ENCODE data around the gene MUC5AC.
"Not testable (repeated sequence)": the region's sequence is repeated elsewhere in the genome, so short reads cannot be mapped to it uniquely, and the experiment has no call there.

MUC5AC gene

GRCh38 chr11:1163911-1164735 is 6.4 kb downstream of the MUC5AC start:
- DNase-seq: no peak

DNA sequence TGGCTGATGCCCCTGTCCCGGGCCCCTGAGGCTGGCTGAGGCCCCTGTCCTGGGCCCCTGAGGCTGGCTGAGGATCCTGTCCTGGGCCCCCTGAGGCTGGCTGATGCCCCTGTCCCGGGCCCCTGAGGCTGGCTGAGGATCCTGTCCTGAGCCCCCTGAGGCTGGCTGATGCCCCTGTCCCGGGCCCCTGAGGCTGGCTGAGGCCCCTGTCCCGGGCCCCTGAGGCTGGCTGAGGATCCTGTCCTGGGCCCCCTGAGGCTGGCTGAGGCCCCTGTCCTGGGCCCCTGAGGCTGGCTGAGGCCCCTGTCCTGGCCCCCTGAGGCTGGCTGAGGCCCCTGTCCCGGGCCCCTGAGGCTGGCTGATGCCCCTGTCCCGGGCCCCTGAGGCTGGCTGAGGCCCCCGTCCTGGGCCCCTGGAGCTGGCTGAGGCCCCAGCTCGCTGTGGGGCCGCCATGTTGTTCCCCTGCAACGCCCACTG is 7.1 kb downstream of the MUC5AC start:
- not testable (repeated sequence) for DNase-seq

DNA sequence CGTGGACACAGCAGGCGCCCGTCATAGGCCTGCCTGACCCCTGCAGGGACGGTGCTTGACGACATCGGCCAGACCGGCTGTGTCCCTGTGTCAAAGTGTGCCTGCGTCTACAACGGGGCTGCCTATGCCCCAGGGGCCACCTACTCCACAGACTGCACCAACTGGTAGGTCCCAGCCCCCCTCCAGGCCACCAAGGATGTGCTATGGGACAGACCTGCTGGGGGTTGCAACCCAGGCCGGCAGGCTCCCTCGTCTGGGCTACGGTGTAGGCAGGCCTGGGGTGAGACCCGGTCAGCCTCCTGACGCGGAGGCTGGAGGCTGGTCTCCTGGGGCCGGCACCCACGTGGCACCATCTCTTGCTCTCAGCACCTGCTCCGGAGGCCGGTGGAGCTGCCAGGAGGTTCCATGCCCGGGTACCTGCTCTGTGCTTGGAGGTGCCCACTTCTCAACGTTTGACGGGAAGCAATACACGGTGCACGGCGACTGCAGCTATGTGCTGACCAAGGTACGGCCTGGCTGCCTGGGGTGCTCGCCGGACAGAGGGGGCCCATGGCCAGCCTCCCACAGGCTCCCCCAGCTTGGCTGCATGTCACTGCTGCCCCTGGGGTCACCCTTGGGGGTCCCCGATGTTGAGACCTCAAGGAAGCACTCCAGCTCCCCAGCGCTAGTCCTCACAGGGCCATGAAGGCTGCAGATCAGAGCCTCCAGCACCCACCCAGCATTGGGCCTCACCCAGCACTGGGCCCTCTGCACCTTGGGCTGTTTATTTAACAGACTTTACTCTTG is 7.7 kb downstream of the MUC5AC start:
- DNase-seq: no peak

DNA sequence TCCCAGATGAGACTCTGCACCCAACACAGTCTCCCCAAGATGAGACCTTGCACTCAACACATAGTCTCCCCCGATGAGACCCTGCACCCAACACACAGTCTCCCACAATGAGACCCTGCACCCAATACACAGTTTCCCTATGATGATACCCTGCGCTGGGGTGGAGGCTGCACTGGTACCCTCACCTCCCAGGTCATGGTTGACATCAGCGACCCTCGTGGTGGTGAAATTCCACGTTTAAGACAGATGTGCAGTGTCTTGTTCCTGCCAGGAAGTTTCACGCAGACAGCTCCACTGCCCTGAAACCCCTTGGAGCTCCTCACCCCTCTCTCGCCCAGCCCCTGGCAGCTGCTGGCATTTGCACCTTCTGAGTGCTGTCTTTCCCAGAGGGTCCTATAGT is 9.5 kb downstream of the MUC5AC start:
- DNase-seq: no peak

DNA sequence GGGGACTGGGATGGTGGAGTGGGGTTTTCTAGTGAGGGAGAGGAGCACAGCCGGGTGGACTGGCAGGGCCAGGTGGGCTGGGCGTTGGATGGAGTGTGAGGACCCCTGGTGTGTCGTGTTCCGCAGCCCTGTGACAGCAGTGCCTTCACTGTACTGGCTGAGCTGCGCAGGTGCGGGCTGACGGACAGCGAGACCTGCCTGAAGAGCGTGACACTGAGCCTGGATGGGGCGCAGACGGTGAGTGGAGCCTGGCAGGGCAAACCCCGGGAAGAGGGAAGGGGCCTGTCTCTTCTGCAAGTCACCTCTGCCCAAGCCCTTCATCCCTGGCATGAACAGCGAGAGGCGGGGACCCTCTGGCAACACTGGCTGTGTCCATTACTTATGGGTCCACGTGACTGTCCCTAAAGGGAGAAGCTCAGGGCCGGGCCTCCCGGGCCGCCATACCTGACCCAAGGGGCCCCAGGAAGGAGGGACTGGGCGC is 10.0 kb downstream of the MUC5AC start:
- DNase-seq: no peak

- DNase-seq: no peak
Measured at GRCh38 chr11:1168256-1168655, 10.5 kb downstream of the MUC5AC start.

GRCh38 chr11:1168721-1169161 is 11.0 kb downstream of the MUC5AC start:
- DNase-seq: no peak

- DNase-seq: no peak
Measured at GRCh38 chr11:1171223-1171984, 13.7 kb downstream of the MUC5AC start.

GRCh38 chr11:1171985-1172728 is 14.4 kb downstream of the MUC5AC start:
- no peak for DNase-seq

DNA sequence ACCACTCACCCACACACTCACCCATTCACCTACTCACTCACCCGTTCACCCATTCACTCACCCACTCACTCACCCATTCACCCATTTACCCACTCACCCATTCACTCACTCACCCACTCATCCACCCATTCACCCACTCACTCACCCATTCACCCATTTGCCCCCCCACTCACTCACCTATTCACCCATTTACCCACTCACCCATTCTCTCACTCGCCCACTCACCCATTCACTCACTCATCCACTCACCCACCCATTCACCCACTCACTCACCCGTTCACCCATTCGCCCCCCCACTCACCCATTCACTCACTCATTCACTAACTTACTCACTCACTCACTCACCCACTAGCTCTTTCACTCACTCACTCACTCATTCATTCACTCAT is 15.0 kb downstream of the MUC5AC start:
- DNase-seq: no peak

GRCh38 chr11:1173396-1173795 is 15.6 kb downstream of the MUC5AC start:
- DNase-seq: not testable (repeated sequence)

DNA sequence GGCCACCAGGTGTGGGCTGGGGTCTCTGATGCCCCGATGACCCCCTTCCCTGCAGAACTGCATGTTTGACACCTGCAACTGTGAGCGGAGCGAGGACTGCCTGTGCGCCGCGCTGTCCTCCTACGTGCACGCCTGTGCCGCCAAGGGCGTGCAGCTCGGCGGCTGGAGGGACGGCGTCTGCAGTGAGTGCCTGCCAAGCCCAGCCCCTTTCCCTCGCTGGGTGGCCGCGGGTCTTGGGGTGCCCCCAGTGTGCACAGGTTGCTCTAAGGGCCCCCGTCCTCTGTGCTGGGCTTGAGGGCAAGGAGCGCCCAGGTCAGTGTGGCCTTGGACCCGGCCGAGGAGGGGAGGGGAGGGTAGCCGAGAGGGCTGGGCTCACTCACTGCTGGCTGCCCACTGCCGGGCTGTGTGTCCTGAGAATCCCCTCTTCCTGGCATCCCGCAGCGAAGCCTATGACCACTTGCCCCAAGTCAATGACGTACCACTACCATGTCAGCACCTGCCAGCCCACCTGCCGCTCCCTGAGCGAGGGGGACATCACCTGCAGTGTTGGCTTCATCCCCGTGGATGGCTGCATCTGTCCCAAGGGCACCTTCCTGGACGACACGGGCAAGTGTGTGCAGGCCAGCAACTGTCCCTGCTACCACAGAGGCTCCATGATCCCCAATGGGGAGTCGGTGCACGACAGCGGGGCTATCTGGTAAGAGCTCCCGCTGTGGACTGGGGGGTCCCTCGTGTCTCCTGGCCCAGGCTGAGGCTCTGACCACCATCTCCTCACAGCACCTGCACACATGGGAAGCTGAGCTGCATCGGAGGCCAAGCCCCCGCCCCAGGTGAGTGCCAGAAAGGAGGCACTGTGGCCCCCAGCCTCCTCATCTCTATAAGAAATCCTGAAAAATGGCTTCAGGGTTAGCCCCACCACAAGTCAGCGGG is 17.0 kb downstream of the MUC5AC start:
- DNase-seq: no peak

GRCh38 chr11:1175461-1176223 is 17.9 kb downstream of the MUC5AC start:
- no peak for DNase-seq

DNA sequence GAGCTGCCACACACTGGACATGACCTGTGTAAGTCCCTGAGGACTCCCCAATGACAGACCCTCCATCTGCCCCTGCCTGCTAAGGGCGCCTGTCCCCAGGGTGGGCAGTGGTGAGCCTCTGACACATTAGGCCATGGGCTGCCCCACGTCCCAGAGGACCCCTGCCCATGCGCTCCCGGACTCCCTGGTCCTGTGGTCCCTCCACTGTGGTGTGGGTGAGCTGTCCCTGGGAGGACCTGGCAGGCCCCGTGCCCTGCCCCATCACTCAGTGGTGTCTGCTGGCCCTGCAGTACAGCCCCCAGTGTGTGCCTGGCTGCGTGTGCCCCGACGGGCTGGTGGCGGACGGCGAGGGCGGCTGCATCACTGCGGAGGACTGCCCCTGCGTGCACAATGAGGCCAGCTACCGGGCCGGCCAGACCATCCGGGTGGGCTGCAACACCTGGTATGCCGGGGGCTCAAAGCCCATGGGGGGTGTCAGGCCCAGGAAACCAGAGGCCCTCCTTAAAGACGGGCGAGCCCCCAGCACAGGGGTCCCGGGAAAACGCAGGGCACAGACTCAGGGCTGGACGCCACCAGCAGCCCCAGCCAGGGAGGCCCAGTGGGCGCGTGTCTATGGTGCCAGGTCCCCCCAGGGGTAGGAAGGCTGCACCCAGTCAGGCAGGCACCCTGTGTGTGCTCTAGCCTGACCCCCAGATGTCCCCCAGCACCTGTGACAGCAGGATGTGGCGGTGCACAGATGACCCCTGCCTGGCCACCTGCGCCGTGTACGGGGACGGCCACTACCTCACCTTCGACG is 18.7 kb downstream of the MUC5AC start:
- no peak for DNase-seq

GRCh38 chr11:1177020-1177770 is 19.4 kb downstream of the MUC5AC start:
- DNase-seq: no peak

- no peak for DNase-seq
Measured at GRCh38 chr11:1177771-1178090, 20.0 kb downstream of the MUC5AC start.

GRCh38 chr11:1178201-1178885 is 20.6 kb downstream of the MUC5AC start:
- DNase-seq: no peak

DNA sequence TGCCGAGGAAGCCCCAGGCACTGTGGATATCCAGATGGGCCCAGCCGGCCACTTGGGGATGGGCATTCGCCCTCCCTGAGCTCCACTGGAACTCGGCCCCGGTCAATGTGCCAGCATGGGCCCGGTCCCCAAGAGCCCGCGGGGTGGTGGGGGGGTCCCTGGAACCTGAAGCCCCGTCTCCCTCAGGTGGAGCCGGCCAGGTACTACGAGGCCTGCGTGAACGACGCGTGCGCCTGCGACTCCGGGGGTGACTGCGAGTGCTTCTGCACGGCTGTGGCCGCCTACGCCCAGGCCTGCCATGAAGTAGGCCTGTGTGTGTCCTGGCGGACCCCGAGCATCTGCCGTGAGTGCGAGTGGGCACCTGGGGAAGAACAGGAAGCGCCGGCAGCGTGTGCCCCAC is 21.2 kb downstream of the MUC5AC start:
- no peak for DNase-seq
